RWPE1 (cell line): ENCODE data around the gene ZNF500.

Experiments used
- CTCF ChIA-PET: fragments of 350-600 bp; sonication (Branson Sonifier 250); formaldehyde crosslinking; extraction: SDS; loops from one replicate; lab custom pipeline; 2021; lab: Yijun Ruan, JAX
- POLR2A ChIA-PET: fragments of 400-600 bp; formaldehyde crosslinking; extraction: SDS; loops from one replicate; lab custom pipeline; 2020; ENCODE audit warnings: antibody characterized with exemption; ENCODE audit not compliant: low non-redundant PET; lab: Yijun Ruan, JAX
- DNase-seq: peaks from one replicate; pipeline ENCODE4 v3.0.0; 2012; ENCODE audit warnings: low spot score
- H3K27ac ChIP-seq: fragments of 450-650 bp; 2 replicates; pipeline ENCODE4 v1.5.1; 2017
- TF ChIP-seq, protein P1 (sequence below): fragments of 450-650 bp; conservative IDR thresholded peaks from 2 replicates; pipeline ENCODE4 v1.5.1; 2017; ENCODE audit warnings: low read depth, mild to moderate bottlenecking

ZNF500 gene

DNA sequence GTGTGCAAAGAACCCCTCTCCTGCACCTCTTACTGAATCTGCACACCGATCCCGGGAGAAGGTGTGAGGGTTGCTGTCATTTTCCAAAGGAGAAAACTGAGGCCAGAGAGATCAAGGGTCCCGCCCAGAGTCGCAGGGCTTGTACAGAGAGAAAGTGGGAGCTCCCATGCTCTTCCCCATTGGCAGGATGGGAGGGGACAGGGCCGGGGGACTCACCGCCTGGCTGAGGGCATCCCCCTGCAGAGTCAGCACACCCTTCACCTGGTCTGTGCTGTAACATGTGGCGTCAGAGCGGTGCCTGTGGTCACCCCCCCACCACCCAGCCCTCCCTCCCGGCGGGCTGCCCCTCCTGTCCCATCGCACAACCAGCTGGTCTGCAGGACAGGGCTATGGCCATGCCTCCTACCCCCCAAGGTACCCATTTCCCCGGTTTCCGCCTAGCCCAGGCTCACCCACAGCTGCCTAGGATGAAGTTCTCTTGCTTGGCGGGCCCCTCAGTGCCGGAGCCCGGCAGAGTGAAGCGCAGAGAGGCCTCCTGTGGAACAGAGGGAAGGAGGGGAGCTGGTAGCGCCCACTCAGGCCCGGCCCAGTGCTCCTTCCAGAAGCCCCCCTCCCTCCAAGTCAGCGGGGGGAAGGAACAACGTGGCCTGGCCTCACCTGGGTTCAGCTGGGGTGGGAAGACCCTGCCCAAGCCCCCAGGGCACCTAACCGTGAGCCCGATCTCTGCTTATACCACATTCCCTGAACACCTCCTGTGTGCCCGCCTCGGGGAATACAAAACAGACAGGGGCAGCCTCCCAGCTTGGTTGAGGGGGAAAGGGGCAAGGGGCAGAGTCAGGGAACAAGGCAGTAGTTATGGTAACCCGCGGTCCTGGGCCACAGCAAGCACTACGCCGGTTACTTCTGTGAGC is 34.3 kb upstream of the ZNF500 start:
- DNase-seq = no peak
- TF ChIP-seq, protein P1, sequence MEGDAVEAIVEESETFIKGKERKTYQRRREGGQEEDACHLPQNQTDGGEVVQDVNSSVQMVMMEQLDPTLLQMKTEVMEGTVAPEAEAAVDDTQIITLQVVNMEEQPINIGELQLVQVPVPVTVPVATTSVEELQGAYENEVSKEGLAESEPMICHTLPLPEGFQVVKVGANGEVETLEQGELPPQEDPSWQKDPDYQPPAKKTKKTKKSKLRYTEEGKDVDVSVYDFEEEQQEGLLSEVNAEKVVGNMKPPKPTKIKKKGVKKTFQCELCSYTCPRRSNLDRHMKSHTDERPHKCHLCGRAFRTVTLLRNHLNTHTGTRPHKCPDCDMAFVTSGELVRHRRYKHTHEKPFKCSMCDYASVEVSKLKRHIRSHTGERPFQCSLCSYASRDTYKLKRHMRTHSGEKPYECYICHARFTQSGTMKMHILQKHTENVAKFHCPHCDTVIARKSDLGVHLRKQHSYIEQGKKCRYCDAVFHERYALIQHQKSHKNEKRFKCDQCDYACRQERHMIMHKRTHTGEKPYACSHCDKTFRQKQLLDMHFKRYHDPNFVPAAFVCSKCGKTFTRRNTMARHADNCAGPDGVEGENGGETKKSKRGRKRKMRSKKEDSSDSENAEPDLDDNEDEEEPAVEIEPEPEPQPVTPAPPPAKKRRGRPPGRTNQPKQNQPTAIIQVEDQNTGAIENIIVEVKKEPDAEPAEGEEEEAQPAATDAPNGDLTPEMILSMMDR = no peak
- peak overlapping the region; percentile 98 for H3K27ac ChIP-seq
- CTCF ChIA-PET = no interaction called here
- POLR2A ChIA-PET = no interaction called here

DNA sequence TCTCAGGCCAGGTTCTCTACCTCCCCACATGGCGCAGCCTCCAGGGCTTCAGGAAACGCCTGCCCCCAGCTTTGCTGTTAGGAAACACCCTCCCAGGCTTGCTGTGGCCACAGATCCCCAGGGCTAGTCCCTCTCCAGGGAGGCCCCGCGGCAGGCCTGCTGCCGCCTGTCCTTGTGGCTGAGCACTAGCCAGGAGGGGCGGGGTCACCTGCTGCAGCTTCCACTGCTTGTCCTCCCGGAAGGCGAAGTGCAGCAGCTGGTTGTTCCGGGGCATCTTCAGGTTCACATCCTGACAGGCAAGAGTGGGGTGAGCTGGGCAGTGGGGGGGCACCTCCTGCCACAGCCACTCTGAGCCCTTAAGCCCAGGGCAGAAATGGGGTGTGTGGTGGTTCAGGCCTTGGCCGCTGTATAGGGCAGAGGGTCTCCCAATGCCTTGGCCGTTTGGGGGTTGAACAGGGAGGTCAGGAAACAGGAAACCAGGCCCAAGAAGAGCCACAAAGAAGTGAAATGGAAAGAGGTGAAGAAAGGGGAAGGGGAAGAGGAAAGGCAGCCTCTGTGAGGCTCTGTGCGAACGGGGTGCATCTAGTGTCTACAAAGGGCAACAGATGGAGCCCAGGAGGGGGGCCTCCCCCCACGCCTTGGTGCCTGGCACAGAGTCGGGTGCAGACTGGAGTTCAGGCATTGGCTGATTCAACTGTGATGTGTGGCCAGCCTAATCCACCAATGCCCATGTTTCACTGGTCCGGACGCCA is 33.5 kb upstream of the ZNF500 start:
- ChIA-PET POLR2A (no interaction called here), CTCF (interaction anchor here (1.0 kb wide), 1 partner anchor 40 kb away, joined by 3 read pairs; no protein-coding TSS in a partner anchor)
- peak; percentile 40 for DNase-seq
- TF ChIP-seq, protein P1 = no peak
- H3K27ac ChIP-seq = peak overlapping the region; percentile 98

DNA sequence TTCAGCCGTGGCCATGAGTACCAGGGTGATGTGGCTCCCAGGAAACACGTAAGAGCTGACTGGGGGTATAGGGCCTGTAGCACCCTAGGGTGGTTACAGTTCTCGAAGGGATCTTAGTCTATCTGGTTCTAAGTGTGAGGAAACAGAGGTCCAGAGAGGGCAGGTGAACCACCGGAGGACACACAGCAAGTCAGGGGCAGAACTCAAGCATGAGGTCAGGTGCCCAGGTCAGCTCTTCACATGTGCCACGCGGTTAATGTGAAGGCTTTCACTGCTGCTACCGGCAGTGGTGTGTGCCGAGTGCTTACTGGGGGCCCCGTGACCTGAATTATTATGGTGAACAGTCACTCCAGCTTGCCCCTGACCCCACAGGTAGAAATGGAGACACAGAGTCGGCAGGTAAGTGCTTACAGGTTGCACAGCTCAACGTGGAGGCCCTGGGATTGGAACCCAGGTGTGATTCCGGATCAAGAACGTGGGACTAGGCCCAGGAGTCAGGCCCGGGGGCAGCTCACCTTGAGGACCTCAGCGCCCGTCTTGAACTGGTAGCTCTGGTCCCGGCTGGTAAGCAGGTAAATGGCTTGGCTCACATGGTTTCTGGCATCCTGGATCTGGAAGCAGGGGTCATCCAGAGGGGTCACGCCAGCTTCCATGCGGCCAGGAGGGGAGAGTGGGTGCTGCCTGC is 32.4 kb upstream of the ZNF500 start:
- peak overlapping the region; percentile 98 for H3K27ac ChIP-seq
- TF ChIP-seq, protein P1 = no peak
- POLR2A ChIA-PET = no interaction called here
- DNase-seq = no peak
- CTCF ChIA-PET = interaction anchor here (0.5 to 1.6 kb wide), 2 partner anchors 12 to 958 kb away, joined by 5 to 7 read pairs; partner anchors contain the start of gene SEPTIN12

DNA sequence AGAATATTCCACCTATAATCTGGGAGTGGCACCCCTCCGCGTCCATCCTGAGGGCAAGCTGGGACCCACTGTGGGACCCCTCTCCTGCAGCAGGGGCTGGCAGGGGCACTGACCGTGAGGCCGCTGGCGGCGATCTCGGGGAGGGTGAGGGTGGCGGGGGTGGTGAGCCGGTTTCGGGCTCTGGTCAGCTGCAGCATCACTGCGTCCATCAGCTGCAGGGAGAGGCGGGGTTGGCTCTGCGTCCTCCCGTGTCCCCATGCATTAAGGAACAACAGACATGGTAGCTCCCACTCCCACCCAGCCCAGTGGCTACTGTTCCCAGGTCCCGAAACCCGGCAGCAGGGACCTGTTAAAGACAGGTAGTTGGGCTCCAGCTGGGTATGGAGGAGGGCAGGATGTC is 31.5 kb upstream of the ZNF500 start:
- H3K27ac ChIP-seq = peak overlapping the region; percentile 98
- CTCF ChIA-PET = interaction anchor here (1.6 kb wide), 1 partner anchor 11 kb away, joined by 7 read pairs; the partner anchor contains the start of gene SEPTIN12
- TF ChIP-seq, protein P1 = no peak
- POLR2A ChIA-PET = interaction anchor here (0.6 kb wide), 1 partner anchor 334 kb away, joined by 5 read pairs; no protein-coding TSS in a partner anchor
- no peak for DNase-seq

DNA sequence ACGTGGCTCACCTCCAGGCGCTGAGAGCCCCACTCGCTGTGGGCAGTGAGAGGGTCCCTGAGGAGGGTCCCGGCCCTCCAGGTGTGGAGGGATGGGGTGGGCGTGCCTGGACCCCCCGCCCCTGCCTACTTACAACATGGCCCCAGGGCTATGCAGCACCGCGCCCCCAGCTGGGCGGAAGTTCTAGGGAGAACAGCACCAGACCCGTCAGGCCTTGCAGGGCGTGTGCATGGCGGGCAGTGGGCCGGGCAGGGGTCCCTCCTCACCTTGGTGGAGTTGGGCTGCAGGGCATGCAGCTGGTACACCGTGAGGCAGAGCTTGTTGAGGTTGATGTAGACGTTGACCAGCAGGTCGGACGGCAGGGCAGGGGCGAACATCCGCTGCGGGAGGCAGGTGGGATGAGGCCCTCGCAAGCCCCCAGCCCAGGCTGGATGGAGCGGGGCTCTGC is 30.9 kb upstream of the ZNF500 start:
- CTCF ChIA-PET = no interaction called here
- POLR2A ChIA-PET = interaction anchor here (0.6 kb wide), 1 partner anchor 334 kb away, joined by 5 read pairs; no protein-coding TSS in a partner anchor
- TF ChIP-seq, protein P1 = no peak

More for the DNA sequence above, 30.9 kb upstream of the ZNF500 start:
- DNase-seq = no peak
- peak overlapping the region; percentile 98 for H3K27ac ChIP-seq
